Measurements from ENCODE around the gene AQP2. TPM values are rescaled to one million over a fixed set of nuclear protein-coding genes. Genes with fewer than 3 reads are reported as not detected.

Gene AQP2
- not detected for total RNA-seq (2021; fragmentation: NEBNext Ultra II Directional; extraction: Animal tissue kit (Norgen Biotek cat#: 25700))
- long read RNA-seq, result 0 reads

- no peak for TF ChIP-seq CTCF (IDR thresholded peaks at IDR 0.05)
- H3K27ac Mint-ChIP-seq, result no peak within 1 kb of the TSS
- no peaks in the 10 kb centered on the region for H3K36me3 Mint-ChIP-seq (ENCODE audit: low read depth)
- H3K4me1 Mint-ChIP-seq (ENCODE audit: low read depth), result peaks cover 8% of the 10 kb centered on the region
- H3K27me3 Mint-ChIP-seq (ENCODE audit: insufficient read depth), result peaks cover 44% of the 10 kb centered on the region
- H3K9me3 Mint-ChIP-seq, result no peaks in the 10 kb centered on the region
- DNase-seq, result no peak
- no peak within 1 kb of the TSS for H3K4me3 Mint-ChIP-seq
These were observed at the start of gene AQP2 for GRCh38 chr12:49950273-49951251. Gene AQP2, plus strand, starts transcription at chr12:49950737. Its CDS starts 94 bp downstream, at chr12:49950831.

- no peak overlapping the region for H3K4me3 Mint-ChIP-seq
- TF ChIP-seq CTCF (IDR thresholded peaks at IDR 0.05), result no peak
- H3K9me3 Mint-ChIP-seq, result no peaks in the 10 kb centered on the region
- H3K36me3 Mint-ChIP-seq (ENCODE audit: low read depth), result no peaks in the 10 kb centered on the region
- DNase-seq, result no peak
- H3K27ac Mint-ChIP-seq, result no peak overlapping the region
- H3K4me1 Mint-ChIP-seq (ENCODE audit: low read depth), result peaks cover 7% of the 10 kb centered on the region
- H3K27me3 Mint-ChIP-seq (ENCODE audit: insufficient read depth), result peaks cover 49% of the 10 kb centered on the region
These were observed 49.5 kb upstream of the AQP2 start for GRCh38 chr12:49901026-49901425.

- peaks cover 48% of the 10 kb centered on the region for H3K27me3 Mint-ChIP-seq (ENCODE audit: insufficient read depth)
- no peak overlapping the region for H3K4me3 Mint-ChIP-seq
- H3K27ac Mint-ChIP-seq, result no peak overlapping the region
- no peaks in the 10 kb centered on the region for H3K9me3 Mint-ChIP-seq
- peaks cover 7% of the 10 kb centered on the region for H3K4me1 Mint-ChIP-seq (ENCODE audit: low read depth)
- H3K36me3 Mint-ChIP-seq (ENCODE audit: low read depth), result no peaks in the 10 kb centered on the region
- TF ChIP-seq CTCF (IDR thresholded peaks at IDR 0.05), result no peak
- DNase-seq, result no peak
These were observed 48.6 kb upstream of the AQP2 start for GRCh38 chr12:49901986-49902385.

GRCh38 chr12:49902399-49903350, 47.9 kb upstream of the AQP2 start:
- Mint-ChIP-seq H3K4me3 (peak overlapping the region; percentile 62; the same call in 1 of the 2 replicates), H3K27me3 (ENCODE audit: insufficient read depth) (peaks cover 46% of the 10 kb centered on the region)
- no peak for TF ChIP-seq CTCF (IDR thresholded peaks at IDR 0.05)

GRCh38 chr12:49903351-49903699, 47.2 kb upstream of the AQP2 start:
- Mint-ChIP-seq H3K27me3 (ENCODE audit: insufficient read depth) (peaks cover 43% of the 10 kb centered on the region), H3K9me3 (no peaks in the 10 kb centered on the region), H3K27ac (no peak overlapping the region), H3K36me3 (ENCODE audit: low read depth) (no peaks in the 10 kb centered on the region), H3K4me3 (peak overlapping the region; percentile 62), H3K4me1 (ENCODE audit: low read depth) (peaks cover 7% of the 10 kb centered on the region)
- DNase-seq, result no peak
- TF ChIP-seq CTCF (IDR thresholded peaks at IDR 0.05), result no peak

More at GRCh38 chr12:49902399-49903350, 47.9 kb upstream of the AQP2 start:
- no peak overlapping the region for H3K27ac Mint-ChIP-seq
- H3K36me3 Mint-ChIP-seq (ENCODE audit: low read depth), result no peaks in the 10 kb centered on the region
- no peak for DNase-seq
- H3K9me3 Mint-ChIP-seq, result no peaks in the 10 kb centered on the region
- peaks cover 7% of the 10 kb centered on the region for H3K4me1 Mint-ChIP-seq (ENCODE audit: low read depth)
